Neural progenitor cell (in vitro differentiated cells): Measurements from ENCODE around the gene LSM3. TPM values are rescaled to one million over a fixed set of nuclear protein-coding genes. Genes with fewer than 3 reads are reported as not detected.

Experiments
- DNase-seq: peaks from one replicate; pipeline ENCODE4 v3.0.0-alpha.2; 2016; ENCODE audit warnings: low spot score
- H2AFZ ChIP-seq: fragments of 200-600 bp; sonication (generic); replicated peaks from 2 replicates; pipeline ENCODE4 v1.6.1; 2016; ENCODE audit warnings: antibody characterized with exemption
- H3F3A ChIP-seq: fragments of 200-600 bp; sonication (generic); 2 replicates; pipeline ENCODE4 v1.6.1; 2016; ENCODE audit warnings: antibody characterized with exemption, low read depth
- H3K27ac ChIP-seq: fragments of 200-600 bp; sonication (generic); 2 replicates; pipeline ENCODE4 v1.5.1; 2016; ENCODE audit warnings: mild to moderate bottlenecking
- H3K27me3 ChIP-seq: fragments of 200-600 bp; sonication (generic); 2 replicates; pipeline ENCODE4 v1.6.1; 2016; ENCODE audit warnings: mild to moderate bottlenecking, moderate library complexity
- H3K36me3 ChIP-seq: fragments of 200-600 bp; sonication (generic); 2 replicates; pipeline ENCODE4 v1.5.1; 2016
- H3K4me1 ChIP-seq: fragments of 200-600 bp; sonication (generic); 2 replicates; pipeline ENCODE4 v1.6.1; 2016; ENCODE audit warnings: mixed run types
- H3K4me2 ChIP-seq: fragments of 200-600 bp; sonication (generic); 2 replicates; pipeline ENCODE4 v1.6.1; 2016
- H3K4me3 ChIP-seq: fragments of 200-600 bp; sonication (generic); 2 replicates; pipeline ENCODE4 v1.5.1; 2016
- H3K79me2 ChIP-seq: fragments of 200-600 bp; sonication (generic); 2 replicates; pipeline ENCODE4 v1.6.1; 2016; ENCODE audit warnings: low read depth
- H3K9ac ChIP-seq: fragments of 200-600 bp; sonication (generic); 2 replicates; pipeline ENCODE4 v1.6.1; 2016
- H3K9me3 ChIP-seq: fragments of 200-600 bp; sonication (generic); 2 replicates; pipeline ENCODE4 v1.5.1; 2016; ENCODE audit warnings: low read depth
- H4K20me1 ChIP-seq: fragments of 200-600 bp; sonication (generic); 2 replicates; pipeline ENCODE4 v1.6.1; 2016; ENCODE audit warnings: low read depth
- H3K27ac Mint-ChIP-seq: 3 replicates; pipeline ENCODE4 v1.8.0; 2021; ENCODE audit warnings: mixed read lengths
- H3K27me3 Mint-ChIP-seq: 2 replicates; pipeline ENCODE4 v1.8.0; 2022; ENCODE audit warnings: low read depth, mild to moderate bottlenecking, inconsistent platforms, moderate library complexity, mixed read lengths; ENCODE audit not compliant: insufficient read depth
- H3K36me3 Mint-ChIP-seq: 3 replicates; pipeline ENCODE4 v1.8.0; 2021; ENCODE audit warnings: mixed read lengths
- H3K4me1 Mint-ChIP-seq: 3 replicates; pipeline ENCODE4 v1.8.0; 2021; ENCODE audit warnings: mixed read lengths
- H3K4me3 Mint-ChIP-seq: 3 replicates; pipeline ENCODE4 v1.8.0; 2021; ENCODE audit warnings: mild to moderate bottlenecking, moderate library complexity, mixed read lengths
- H3K9me3 Mint-ChIP-seq: 3 replicates; pipeline ENCODE4 v1.8.0; 2020; ENCODE audit warnings: mixed read lengths
- EZH2 ChIP-seq: fragments of 200-600 bp; sonication (generic); IDR thresholded peaks from 2 replicates; pipeline ENCODE4 v1.6.1; 2017; ENCODE audit warnings: antibody characterized with exemption, mild to moderate bottlenecking, moderate library complexity
- EZH2phosphoT487 ChIP-seq: fragments of 200-600 bp; sonication (generic); IDR thresholded peaks from 2 replicates; pipeline ENCODE4 v1.6.1; 2017; ENCODE audit warnings: antibody characterized with exemption
- total RNA-seq: library from RNA; depleted of rRNA; stranded (reverse); fragments of >200 nt; gene quantifications from 2 replicates; pipeline ENCODE4 v1.2.3, GENCODE V29; 2015; ENCODE audit warnings: low replicate concordance
- TF ChIP-seq, protein P1 (sequence below): fragments of 200-600 bp; sonication (generic); IDR thresholded peaks from 2 replicates; pipeline ENCODE4 v1.5.1; 2017; ENCODE audit warnings: antibody characterized with exemption, mild to moderate bottlenecking

Gene LSM3
- total RNA-seq, 1 donor from 2014 or later: 36.2 TPM

DNA sequence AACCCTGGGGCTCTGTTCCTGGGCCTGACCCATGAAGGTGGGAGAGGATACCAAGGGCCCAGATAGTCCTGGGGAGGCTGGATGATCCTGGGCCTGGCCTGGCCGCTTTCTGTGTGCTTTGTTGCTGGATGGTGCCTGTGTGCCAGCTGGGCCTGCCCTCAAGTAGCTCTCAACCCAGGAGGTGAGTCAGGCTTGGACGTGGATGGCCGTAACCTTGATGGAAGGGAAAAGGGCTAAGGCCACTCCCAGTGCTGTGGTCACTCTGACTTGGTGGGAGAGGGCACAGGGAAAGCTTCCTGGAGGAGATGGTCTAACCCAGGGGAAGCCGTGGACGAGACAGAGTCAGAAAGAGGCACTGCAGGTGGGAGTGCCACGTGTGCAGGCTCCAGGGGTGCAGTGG is 44.3 kb upstream of the LSM3 start:
- no peak for DNase-seq
- no peaks in the 10 kb centered on the region for H3K4me1 Mint-ChIP-seq
- H3K79me2 ChIP-seq: no peaks in the 10 kb centered on the region
- no peak for TF ChIP-seq EZH2
- TF ChIP-seq, protein P1, sequence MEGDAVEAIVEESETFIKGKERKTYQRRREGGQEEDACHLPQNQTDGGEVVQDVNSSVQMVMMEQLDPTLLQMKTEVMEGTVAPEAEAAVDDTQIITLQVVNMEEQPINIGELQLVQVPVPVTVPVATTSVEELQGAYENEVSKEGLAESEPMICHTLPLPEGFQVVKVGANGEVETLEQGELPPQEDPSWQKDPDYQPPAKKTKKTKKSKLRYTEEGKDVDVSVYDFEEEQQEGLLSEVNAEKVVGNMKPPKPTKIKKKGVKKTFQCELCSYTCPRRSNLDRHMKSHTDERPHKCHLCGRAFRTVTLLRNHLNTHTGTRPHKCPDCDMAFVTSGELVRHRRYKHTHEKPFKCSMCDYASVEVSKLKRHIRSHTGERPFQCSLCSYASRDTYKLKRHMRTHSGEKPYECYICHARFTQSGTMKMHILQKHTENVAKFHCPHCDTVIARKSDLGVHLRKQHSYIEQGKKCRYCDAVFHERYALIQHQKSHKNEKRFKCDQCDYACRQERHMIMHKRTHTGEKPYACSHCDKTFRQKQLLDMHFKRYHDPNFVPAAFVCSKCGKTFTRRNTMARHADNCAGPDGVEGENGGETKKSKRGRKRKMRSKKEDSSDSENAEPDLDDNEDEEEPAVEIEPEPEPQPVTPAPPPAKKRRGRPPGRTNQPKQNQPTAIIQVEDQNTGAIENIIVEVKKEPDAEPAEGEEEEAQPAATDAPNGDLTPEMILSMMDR: no peak
- no peak for TF ChIP-seq EZH2phosphoT487
- H3K4me1 ChIP-seq: no peaks in the 10 kb centered on the region
- H3K27ac Mint-ChIP-seq: no peak overlapping the region
- H3K27ac ChIP-seq: no peak overlapping the region
- no peaks in the 10 kb centered on the region for H3K27me3 Mint-ChIP-seq
- H3K9ac ChIP-seq: no peak overlapping the region
- no peaks in the 10 kb centered on the region for H3F3A ChIP-seq
- no peaks in the 10 kb centered on the region for H3K9me3 Mint-ChIP-seq
- no peaks in the 10 kb centered on the region for H3K36me3 ChIP-seq
- H3K4me3 Mint-ChIP-seq: no peak overlapping the region
- H3K4me2 ChIP-seq: no peak overlapping the region
- no peak overlapping the region for H3K4me3 ChIP-seq
- no peak overlapping the region for H2AFZ ChIP-seq
- H4K20me1 ChIP-seq: no peaks in the 10 kb centered on the region
- no peaks in the 10 kb centered on the region for H3K27me3 ChIP-seq
- H3K9me3 ChIP-seq: no peaks in the 10 kb centered on the region
- peaks cover 29% of the 10 kb centered on the region for H3K36me3 Mint-ChIP-seq

DNA sequence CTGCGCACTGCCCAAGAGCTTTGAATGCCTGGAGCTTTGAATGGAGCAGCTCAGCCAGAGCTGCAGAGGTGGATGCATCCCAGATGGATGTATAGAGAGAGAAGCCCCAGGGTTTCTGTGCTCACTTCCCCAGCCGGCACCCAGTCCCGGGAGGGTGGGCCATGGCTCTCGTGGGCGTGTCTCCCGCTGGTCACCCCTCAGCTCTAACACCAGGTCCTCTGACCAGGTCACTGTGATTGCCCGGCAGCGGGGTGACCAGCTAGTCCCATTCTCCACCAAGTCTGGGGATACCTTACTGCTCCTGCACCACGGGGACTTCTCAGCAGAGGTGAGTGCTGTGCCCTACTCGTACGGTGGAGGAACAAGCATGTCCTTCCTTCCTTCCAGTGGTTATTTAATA is 43.0 kb upstream of the LSM3 start:
- no peak for DNase-seq
- Histone ChIP-seq H3K79me2 (no peaks in the 10 kb centered on the region), H3F3A (no peaks in the 10 kb centered on the region), H3K4me1 (no peaks in the 10 kb centered on the region), H3K27me3 (no peaks in the 10 kb centered on the region), H3K27ac (no peak overlapping the region), H2AFZ (no peak overlapping the region), H3K4me3 (no peak overlapping the region), H3K9me3 (no peaks in the 10 kb centered on the region), H3K4me2 (no peak overlapping the region), H3K9ac (no peak overlapping the region), H3K36me3 (no peaks in the 10 kb centered on the region), H4K20me1 (no peaks in the 10 kb centered on the region)
- H3K27ac Mint-ChIP-seq: no peak overlapping the region
- H3K4me1 Mint-ChIP-seq: no peaks in the 10 kb centered on the region
- H3K4me3 Mint-ChIP-seq: no peak overlapping the region
- peaks cover 27% of the 10 kb centered on the region for H3K36me3 Mint-ChIP-seq
- H3K9me3 Mint-ChIP-seq: no peaks in the 10 kb centered on the region
- no peaks in the 10 kb centered on the region for H3K27me3 Mint-ChIP-seq
- TF ChIP-seq EZH2phosphoT487 (no peak), EZH2 (no peak)
- TF ChIP-seq, protein P1: no peak

DNA sequence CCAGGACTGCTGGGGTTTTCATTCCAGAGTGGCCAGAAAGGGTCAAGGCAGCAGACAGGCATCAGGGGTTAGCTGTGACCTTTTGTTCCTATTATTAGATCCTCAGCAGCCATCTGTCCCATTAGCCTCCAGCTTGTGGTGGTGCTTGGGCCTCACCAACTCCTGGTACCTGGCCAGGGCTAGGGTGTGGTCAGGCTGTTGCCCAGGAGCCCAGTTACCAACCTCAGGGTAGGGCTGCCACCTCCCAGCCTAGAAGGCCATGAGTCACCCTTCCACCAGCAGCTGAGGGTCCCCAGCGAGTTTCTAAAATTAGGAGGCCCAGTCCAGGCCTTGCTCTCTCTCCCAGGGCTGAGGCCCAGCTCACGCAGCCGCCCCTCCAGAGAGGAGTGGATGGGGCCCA is 41.6 kb upstream of the LSM3 start:
- peaks cover 25% of the 10 kb centered on the region for H3K36me3 Mint-ChIP-seq
- Histone ChIP-seq H3K36me3 (no peaks in the 10 kb centered on the region), H3K4me3 (no peak overlapping the region)

More for the DNA sequence above, 41.6 kb upstream of the LSM3 start:
- Histone ChIP-seq H3K4me2 (no peak overlapping the region), H3F3A (no peaks in the 10 kb centered on the region), H2AFZ (no peak overlapping the region), H3K9me3 (no peaks in the 10 kb centered on the region), H4K20me1 (no peaks in the 10 kb centered on the region), H3K27me3 (no peaks in the 10 kb centered on the region), H3K27ac (no peak overlapping the region), H3K79me2 (no peaks in the 10 kb centered on the region), H3K9ac (no peak overlapping the region), H3K4me1 (no peaks in the 10 kb centered on the region)
- DNase-seq: no peak
- Mint-ChIP-seq H3K4me3 (no peak overlapping the region), H3K27ac (no peak overlapping the region), H3K27me3 (peaks cover 2% of the 10 kb centered on the region), H3K4me1 (no peaks in the 10 kb centered on the region), H3K9me3 (no peaks in the 10 kb centered on the region)
- TF ChIP-seq EZH2: no peak
- TF ChIP-seq EZH2phosphoT487: no peak
- TF ChIP-seq, protein P1: no peak
